ENCODE data around the gene KLHL24.

DNA sequence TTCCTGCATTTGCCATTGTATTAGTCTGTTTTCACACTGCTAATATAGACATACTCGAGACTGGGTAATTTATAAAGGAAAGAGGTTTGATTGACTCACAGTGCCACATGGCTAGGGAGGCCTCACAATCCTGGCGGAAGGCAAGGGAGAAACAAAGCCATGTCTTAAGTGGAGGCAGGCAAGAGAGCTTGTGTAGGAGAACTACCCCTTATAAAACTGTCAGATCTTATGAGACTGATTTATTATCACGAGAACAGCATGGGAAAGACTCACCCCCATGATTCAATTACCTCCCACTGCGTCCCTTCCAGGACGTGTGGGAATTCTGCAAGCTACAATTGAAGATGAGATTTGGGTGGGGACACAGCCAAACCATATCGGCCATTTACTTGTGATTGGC lies 90.0 kb downstream of the KLHL24 start:
- TF ChIP-seq POLR2A (IDR thresholded peaks at IDR 0.05; ENCODE audit: low read length) (no peak), GATA1 (IDR thresholded peaks at IDR 0.05; ENCODE audit: low read depth, low read length) (no peak)
